MCF 10A (cell line): ENCODE results near the gene HSD17B13. TPM values are rescaled to one million over a fixed set of nuclear protein-coding genes. Genes with fewer than 3 reads are reported as not detected.
"Not testable (repeated sequence)": the region's sequence is repeated elsewhere in the genome, so short reads cannot be mapped to it uniquely, and the experiment has no call there.

Source experiments
- BruUV-seq: library from RNA; stranded (reverse); fragments of 400-500 nt; replicated peaks from 2 replicates; lab custom pipeline; 2021; lab: Mats Ljungman, UMichigan
- CTCF ChIA-PET: fragments of 300-600 bp; sonication (Branson Sonifier 250); formaldehyde crosslinking; extraction: SDS; loops from one replicate; lab custom pipeline; 2021; ENCODE audit warnings: antibody characterized with exemption, inconsistent platforms; lab: Yijun Ruan, JAX
- POLR2A ChIA-PET: fragments of 300-600, 350-650 bp; sonication (Branson Sonifier 250); formaldehyde crosslinking; extraction: SDS; loops from one replicate; lab custom pipeline; 2020; ENCODE audit warnings: antibody characterized with exemption, inconsistent platforms; lab: Yijun Ruan, JAX
- DNase-seq: peaks from one replicate; pipeline ENCODE4 v3.0.0-alpha.2; 2018; ENCODE audit not compliant: unreplicated experiment
- H3K27ac Mint-ChIP-seq: one replicate; pipeline ENCODE4 v1.8.0; 2022; ENCODE audit warnings: mild to moderate bottlenecking, low read depth, mixed read lengths; ENCODE audit not compliant: unreplicated experiment
- H3K27me3 Mint-ChIP-seq: one replicate; pipeline ENCODE4 v1.8.0; 2022; ENCODE audit warnings: mixed read lengths; ENCODE audit not compliant: insufficient read depth, unreplicated experiment
- H3K36me3 Mint-ChIP-seq: one replicate; pipeline ENCODE4 v1.8.0; 2022; ENCODE audit warnings: mild to moderate bottlenecking, moderate library complexity, mixed read lengths; ENCODE audit not compliant: insufficient read depth, unreplicated experiment
- H3K4me1 Mint-ChIP-seq: one replicate; pipeline ENCODE4 v1.8.0; 2022; ENCODE audit warnings: mixed read lengths; ENCODE audit not compliant: insufficient read depth, unreplicated experiment
- H3K4me3 Mint-ChIP-seq: one replicate; pipeline ENCODE4 v1.8.0; 2022; ENCODE audit warnings: mild to moderate bottlenecking, moderate library complexity, mixed read lengths; ENCODE audit not compliant: unreplicated experiment
- H3K9me3 Mint-ChIP-seq: one replicate; pipeline ENCODE4 v1.8.0; 2022; ENCODE audit warnings: mixed read lengths; ENCODE audit not compliant: unreplicated experiment
- CTCF ChIP-seq: fragments of 200-600 bp; IDR thresholded peaks from one replicate; pipeline ENCODE4 v1.8.0; 2022; ENCODE audit warnings: antibody characterized with exemption, mild to moderate bottlenecking; ENCODE audit not compliant: unreplicated experiment
- intact Hi-C: fragments of 100-400 bp; cut with micrococcal nuclease; formaldehyde crosslinking; loops from 2 replicates; pipeline ENCODE4 v1.14.1; 2022
- total RNA-seq: library from RNA; stranded (reverse); gene quantifications from 2 replicates; pipeline ENCODE4 v1.2.3, GENCODE V29; 2022

HSD17B13 gene
- total RNA-seq, 1 experiment from 2014 or later = not detected

- Mint-ChIP-seq H3K27me3 (no peaks in the 10 kb centered on the region), H3K4me1 (no peaks in the 10 kb centered on the region), H3K27ac (no peak overlapping the region), H3K9me3 (peaks cover 14% of the 10 kb centered on the region), H3K4me3 (no peak overlapping the region), H3K36me3 (no peaks in the 10 kb centered on the region)
- CTCF ChIA-PET = interaction anchor here (1.3 kb wide), 1 partner anchor 13 kb away, joined by 4 read pairs; no protein-coding TSS in a partner anchor
- TF ChIP-seq CTCF = no peak
- intact Hi-C loops = no loop called here
- BruUV-seq = no TSS peak
- no peak for DNase-seq
- POLR2A ChIA-PET = no interaction called here
These were observed 35.7 kb downstream of the HSD17B13 start for GRCh38 chr4:87286970-87287369.

- H3K9me3 Mint-ChIP-seq = peaks cover 14% of the 10 kb centered on the region
- H3K36me3 Mint-ChIP-seq, H3K27me3 Mint-ChIP-seq, intact Hi-C loops, H3K27ac Mint-ChIP-seq, CTCF ChIA-PET, H3K4me3 Mint-ChIP-seq, BruUV-seq, DNase-seq, H3K4me1 Mint-ChIP-seq: not testable (repeated sequence)
- POLR2A ChIA-PET = interaction anchor here (0.6 to 0.7 kb wide), 2 partner anchors 56 to 733 kb away, joined by 3 read pairs; no protein-coding TSS in a partner anchor
These were observed 38.4 kb downstream of the HSD17B13 start for GRCh38 chr4:87284268-87284667.

- Mint-ChIP-seq H3K27me3 (no peaks in the 10 kb centered on the region), H3K4me1 (no peaks in the 10 kb centered on the region), H3K27ac (no peak overlapping the region), H3K9me3 (peaks cover 14% of the 10 kb centered on the region), H3K36me3 (no peaks in the 10 kb centered on the region), H3K4me3 (no peak overlapping the region)
- BruUV-seq = no TSS peak
- DNase-seq = no peak
- CTCF ChIA-PET = no interaction called here
- no peak for TF ChIP-seq CTCF
- intact Hi-C loops = no loop called here
- POLR2A ChIA-PET = no interaction called here
These were observed 39.5 kb downstream of the HSD17B13 start for GRCh38 chr4:87283151-87283550.

- intact Hi-C loops = no loop called here
- ChIA-PET POLR2A (no interaction called here), CTCF (no interaction called here)
- no peak overlapping the region for H3K4me3 Mint-ChIP-seq
- no peak for DNase-seq
- no peak for TF ChIP-seq CTCF
- no peaks in the 10 kb centered on the region for H3K36me3 Mint-ChIP-seq
- H3K27ac Mint-ChIP-seq = no peak overlapping the region
- no peaks in the 10 kb centered on the region for H3K27me3 Mint-ChIP-seq
- H3K4me1 Mint-ChIP-seq = no peaks in the 10 kb centered on the region
- H3K9me3 Mint-ChIP-seq = peaks cover 14% of the 10 kb centered on the region
- BruUV-seq = no TSS peak
These were observed 41.1 kb downstream of the HSD17B13 start for GRCh38 chr4:87281603-87282002.
